BJ (cell line): ENCODE data around the gene ZNF185. TPM values are rescaled to one million over a fixed set of nuclear protein-coding genes. Genes with fewer than 3 reads are reported as not detected.

Source experiments
- CTCF ChIA-PET: fragments of 350-600 bp; formaldehyde crosslinking; extraction: SDS; loops from one replicate; lab custom pipeline; 2021; ENCODE audit warnings: antibody characterized with exemption, inconsistent platforms; lab: Yijun Ruan, JAX
- POLR2A ChIA-PET: fragments of 300-600 bp; sonication (Branson Sonifier 250); formaldehyde crosslinking; extraction: SDS; loops from one replicate; lab custom pipeline; 2021; ENCODE audit warnings: antibody characterized with exemption; lab: Charles Lee
- DNase-seq: peaks from one replicate; pipeline ENCODE4 v3.0.0-alpha.2; 2011; ENCODE audit warnings: low read depth
- H3K27me3 ChIP-seq: 2 replicates; pipeline ENCODE4 v1.6.0; 2011; ENCODE audit warnings: low read length; ENCODE audit not compliant: control insufficient read depth, insufficient read depth
- H3K36me3 ChIP-seq: 2 replicates; pipeline ENCODE4 v1.5.1; 2011; ENCODE audit warnings: low read length; ENCODE audit not compliant: control insufficient read depth, insufficient read depth
- H3K4me3 ChIP-seq: 2 replicates; pipeline ENCODE4 v1.5.1; 2011; ENCODE audit warnings: low read depth, mild to moderate bottlenecking, control low read depth, low read length
- polyA plus RNA-seq: library from polyadenylated mRNA; depleted of rRNA; stranded (reverse); fragments of >200 nt; gene quantifications from 2 replicates; pipeline ENCODE4 v1.2.3, GENCODE V29; 2011
- TF ChIP-seq, protein P1 (sequence below): IDR thresholded peaks from 2 replicates; pipeline ENCODE4 v1.5.1; 2011; ENCODE audit warnings: low read depth, mild to moderate bottlenecking, control low read depth, inconsistent platforms, low read length, moderate library complexity; ENCODE audit not compliant: insufficient read depth

ZNF185 gene
- polyA plus RNA-seq, 1 experiment, result 8.3 TPM

DNA sequence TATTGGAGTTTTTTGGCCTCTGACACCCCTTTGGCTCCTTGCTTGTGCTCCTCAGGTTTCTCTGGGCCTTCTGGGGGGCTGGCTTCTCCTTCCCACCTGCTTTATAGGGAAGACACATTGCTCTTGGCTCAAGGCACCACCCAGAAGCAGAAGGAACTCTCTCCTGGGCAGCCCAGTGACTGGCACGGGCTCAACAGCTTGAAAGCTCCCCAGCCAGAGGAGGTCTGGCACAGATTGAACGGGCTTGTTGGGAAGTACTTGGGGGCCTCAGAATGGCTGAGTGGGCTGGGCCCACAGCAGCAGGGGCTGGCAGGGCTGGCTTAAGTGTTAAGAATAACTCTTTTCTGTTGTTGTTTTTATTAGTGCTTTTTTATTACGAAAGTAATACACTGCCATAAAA lies 11.2 kb upstream of the ZNF185 start:
- no peak for DNase-seq
- Histone ChIP-seq H3K27me3 (peaks cover 10% of the 10 kb centered on the region), H3K36me3 (no peaks in the 10 kb centered on the region), H3K4me3 (no peak overlapping the region)
- ChIA-PET CTCF (no interaction called here), POLR2A (no interaction called here)
- TF ChIP-seq, protein P1, sequence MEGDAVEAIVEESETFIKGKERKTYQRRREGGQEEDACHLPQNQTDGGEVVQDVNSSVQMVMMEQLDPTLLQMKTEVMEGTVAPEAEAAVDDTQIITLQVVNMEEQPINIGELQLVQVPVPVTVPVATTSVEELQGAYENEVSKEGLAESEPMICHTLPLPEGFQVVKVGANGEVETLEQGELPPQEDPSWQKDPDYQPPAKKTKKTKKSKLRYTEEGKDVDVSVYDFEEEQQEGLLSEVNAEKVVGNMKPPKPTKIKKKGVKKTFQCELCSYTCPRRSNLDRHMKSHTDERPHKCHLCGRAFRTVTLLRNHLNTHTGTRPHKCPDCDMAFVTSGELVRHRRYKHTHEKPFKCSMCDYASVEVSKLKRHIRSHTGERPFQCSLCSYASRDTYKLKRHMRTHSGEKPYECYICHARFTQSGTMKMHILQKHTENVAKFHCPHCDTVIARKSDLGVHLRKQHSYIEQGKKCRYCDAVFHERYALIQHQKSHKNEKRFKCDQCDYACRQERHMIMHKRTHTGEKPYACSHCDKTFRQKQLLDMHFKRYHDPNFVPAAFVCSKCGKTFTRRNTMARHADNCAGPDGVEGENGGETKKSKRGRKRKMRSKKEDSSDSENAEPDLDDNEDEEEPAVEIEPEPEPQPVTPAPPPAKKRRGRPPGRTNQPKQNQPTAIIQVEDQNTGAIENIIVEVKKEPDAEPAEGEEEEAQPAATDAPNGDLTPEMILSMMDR, result no peak

GRCh38 chrX:152892499-152892898 lies 5.4 kb upstream of the ZNF185 start:
- ChIA-PET CTCF (interaction anchor here (0.5 to 1.1 kb wide), 2 partner anchors 13 to 1531 kb away, joined by 3 to 4 read pairs; no protein-coding TSS in a partner anchor), POLR2A (no interaction called here)
- TF ChIP-seq, protein P1, result no peak
- Histone ChIP-seq H3K36me3 (no peaks in the 10 kb centered on the region), H3K27me3 (peaks cover 10% of the 10 kb centered on the region), H3K4me3 (no peak overlapping the region)
- DNase-seq, result no peak

- ChIA-PET CTCF (interaction anchor here (0.5 kb wide), 1 partner anchor 1532 kb away, joined by 4 read pairs; no protein-coding TSS in a partner anchor), POLR2A (no interaction called here)
- no peaks in the 10 kb centered on the region for H3K36me3 ChIP-seq
- H3K4me3 ChIP-seq, result no peak overlapping the region
- no peak for DNase-seq
- TF ChIP-seq, protein P1, result no peak
- H3K27me3 ChIP-seq, result peaks cover 10% of the 10 kb centered on the region
Measured at GRCh38 chrX:152892999-152893891, 4.6 kb upstream of the ZNF185 start.

- no peak for DNase-seq
- TF ChIP-seq, protein P1, result no peak
- Histone ChIP-seq H3K36me3 (no peaks in the 10 kb centered on the region), H3K27me3 (peaks cover 10% of the 10 kb centered on the region), H3K4me3 (no peak overlapping the region)
- ChIA-PET POLR2A (no interaction called here), CTCF (no interaction called here)
Measured at GRCh38 chrX:152893980-152894610, 3.8 kb upstream of the ZNF185 start.

- no peak for DNase-seq
- no peaks in the 10 kb centered on the region for H3K36me3 ChIP-seq
- CTCF ChIA-PET, result no interaction called here
- peaks cover 6% of the 10 kb centered on the region for H3K27me3 ChIP-seq
- TF ChIP-seq, protein P1, result no peak
- H3K4me3 ChIP-seq, result no peak overlapping the region
- POLR2A ChIA-PET, result no interaction called here
Measured at GRCh38 chrX:152895121-152895520, 2.7 kb upstream of the ZNF185 start.
